GM18867 (cell line): ENCODE results near the gene SYNJ1.

ENCODE experiments used
- ATAC-seq: cut with Tn5 transposase; IDR thresholded peaks from one replicate; pipeline ENCODE4 v1.9.1; 2021; ENCODE audit warnings: mild to moderate bottlenecking, moderate library complexity; ENCODE audit not compliant: unreplicated experiment

Gene SYNJ1

GRCh38 chr21:32585970-32586369, 141.8 kb downstream of the SYNJ1 start:
- ATAC-seq, result no peak

- ATAC-seq, result no peak
Measured at GRCh38 chr21:32585042-32585710, 142.6 kb downstream of the SYNJ1 start, which contains the start of gene TCP10L. Gene TCP10L, minus strand, starts transcription at chr21:32585523. Its CDS starts 1,219 bp downstream, at chr21:32584304.

GRCh38 chr21:32584472-32584871, 143.3 kb downstream of the SYNJ1 start:
- no peak for ATAC-seq

GRCh38 chr21:32581732-32582131, 146.1 kb downstream of the SYNJ1 start:
- no peak for ATAC-seq

- no peak for ATAC-seq
Measured at GRCh38 chr21:32580949-32581348, 146.9 kb downstream of the SYNJ1 start.
